NCI-H460 (cell line): Measurements from ENCODE around the gene ARHGAP10. TPM values are rescaled to one million over a fixed set of nuclear protein-coding genes. Genes with fewer than 3 reads are reported as not detected.
A peak's percentile ranks its signal among the peaks of the same experiment; 100 is the strongest.

ENCODE experiments used
- DNase-seq: peaks from one replicate; pipeline ENCODE4 v3.0.0-alpha.2; 2016; ENCODE audit warnings: low read depth; ENCODE audit errors: extremely low read depth
- polyA plus RNA-seq: library from polyadenylated mRNA; depleted of rRNA; stranded (reverse); fragments of >200 nt; gene quantifications from 2 replicates; pipeline ENCODE4 v1.2.3, GENCODE V29; 2014; cell fraction: nucleus; rRNA removed
- total RNA-seq: library from RNA; depleted of rRNA; stranded (reverse); fragments of >200 nt; shearing (Covaris generic); gene quantifications from 2 replicates; pipeline ENCODE4 v1.2.3, GENCODE V29; 2014; rRNA removed

ARHGAP10 gene
- total RNA-seq, result 5.1 and 5.3 TPM in 2 replicates
- 3.4 and 5.0 TPM in 2 replicates for polyA plus RNA-seq

- peak; percentile 38 for DNase-seq
Measured at GRCh38 chr4:147731580-147732517, at the start of gene ARHGAP10. TSS of gene ARHGAP10 (plus strand) at chr4:147732088. CDS start at chr4:147732302, 214 bp downstream.

- no peak for DNase-seq
Measured at GRCh38 chr4:147682755-147683154, 49.1 kb upstream of the ARHGAP10 start.

- DNase-seq, result no peak
Measured at GRCh38 chr4:147683188-147683591, 48.7 kb upstream of the ARHGAP10 start.

- peak; percentile 69 for DNase-seq
Measured at GRCh38 chr4:147683717-147684700, 47.9 kb upstream of the ARHGAP10 start, which contains the start of gene PRMT9. TSS of gene PRMT9 (minus strand) at chr4:147684163. CDS start at chr4:147683987, 176 bp downstream.

GRCh38 chr4:147689067-147689466 lies 42.8 kb upstream of the ARHGAP10 start:
- no peak for DNase-seq

GRCh38 chr4:147691820-147692219 lies 40.1 kb upstream of the ARHGAP10 start:
- no peak for DNase-seq

GRCh38 chr4:147693218-147693617 lies 38.7 kb upstream of the ARHGAP10 start:
- no peak for DNase-seq

GRCh38 chr4:147696866-147697265 lies 35.0 kb upstream of the ARHGAP10 start:
- DNase-seq, result no peak

GRCh38 chr4:147704846-147705245 lies 27.0 kb upstream of the ARHGAP10 start:
- no peak for DNase-seq

- peak; percentile 41 for DNase-seq
Measured at GRCh38 chr4:147707892-147708672, 23.8 kb upstream of the ARHGAP10 start.

GRCh38 chr4:147709999-147710398 lies 21.9 kb upstream of the ARHGAP10 start:
- no peak for DNase-seq

- DNase-seq, result no peak
Measured at GRCh38 chr4:147714575-147715401, 17.1 kb upstream of the ARHGAP10 start.

GRCh38 chr4:147717878-147718277 lies 14.0 kb upstream of the ARHGAP10 start:
- DNase-seq, result no peak

GRCh38 chr4:147723326-147723725 lies 8.6 kb upstream of the ARHGAP10 start:
- DNase-seq, result no peak

- no peak for DNase-seq
Measured at GRCh38 chr4:147724468-147725201, 7.3 kb upstream of the ARHGAP10 start.

GRCh38 chr4:147725673-147726072 lies 6.2 kb upstream of the ARHGAP10 start:
- no peak for DNase-seq

GRCh38 chr4:147727476-147728028 lies 4.3 kb upstream of the ARHGAP10 start:
- DNase-seq, result no peak

GRCh38 chr4:147730333-147730732 lies 1.6 kb upstream of the ARHGAP10 start:
- DNase-seq, result no peak
